SK-N-SH treated with all-trans-retinoic acid at 6 μM for 48 hours (cell line): ENCODE results near the gene FAM72D.
"Not testable (repeated sequence)": the region's sequence is repeated elsewhere in the genome, so short reads cannot be mapped to it uniquely, and the experiment has no call there.

Source experiments
- ATAC-seq: fragments of 200-7000 bp; cut with Tn5 transposase; 3 replicates; pipeline ENCODE4 v1.9.1; 2020; ENCODE audit warnings: mild to moderate bottlenecking, moderate library complexity

Gene FAM72D

DNA sequence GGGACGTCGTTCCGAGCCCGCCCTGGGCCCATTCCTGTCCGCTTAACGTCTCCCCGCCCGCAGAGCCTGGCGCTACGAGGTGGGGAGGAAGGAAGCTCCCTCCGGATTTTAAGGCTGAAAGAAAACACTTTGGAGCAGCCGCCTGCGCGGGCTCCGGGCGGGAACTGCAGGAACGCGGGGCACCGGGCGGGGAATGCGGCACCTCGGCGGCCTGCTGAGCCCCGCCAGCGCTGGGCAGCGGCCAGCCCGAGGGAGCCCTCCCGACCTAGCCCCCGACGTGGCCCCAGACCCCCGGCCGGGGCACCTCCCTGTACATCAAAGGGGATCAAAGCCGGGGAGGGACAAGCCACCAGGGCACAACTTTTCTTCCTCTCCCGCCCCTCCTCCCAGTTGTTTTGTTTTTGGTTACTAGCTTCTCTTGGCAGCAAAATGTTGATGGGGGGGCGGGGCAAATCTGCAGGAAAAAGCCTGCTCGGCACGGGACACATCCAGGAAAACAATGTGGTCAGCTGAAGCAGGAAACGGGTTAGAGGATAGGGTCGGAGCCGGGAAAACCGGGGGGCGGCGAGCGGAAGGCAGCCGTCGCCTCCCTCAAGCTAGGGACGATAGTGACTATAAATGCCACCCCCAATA, 2.1 kb upstream of the FAM72D start:
- not testable (repeated sequence) for ATAC-seq

DNA sequence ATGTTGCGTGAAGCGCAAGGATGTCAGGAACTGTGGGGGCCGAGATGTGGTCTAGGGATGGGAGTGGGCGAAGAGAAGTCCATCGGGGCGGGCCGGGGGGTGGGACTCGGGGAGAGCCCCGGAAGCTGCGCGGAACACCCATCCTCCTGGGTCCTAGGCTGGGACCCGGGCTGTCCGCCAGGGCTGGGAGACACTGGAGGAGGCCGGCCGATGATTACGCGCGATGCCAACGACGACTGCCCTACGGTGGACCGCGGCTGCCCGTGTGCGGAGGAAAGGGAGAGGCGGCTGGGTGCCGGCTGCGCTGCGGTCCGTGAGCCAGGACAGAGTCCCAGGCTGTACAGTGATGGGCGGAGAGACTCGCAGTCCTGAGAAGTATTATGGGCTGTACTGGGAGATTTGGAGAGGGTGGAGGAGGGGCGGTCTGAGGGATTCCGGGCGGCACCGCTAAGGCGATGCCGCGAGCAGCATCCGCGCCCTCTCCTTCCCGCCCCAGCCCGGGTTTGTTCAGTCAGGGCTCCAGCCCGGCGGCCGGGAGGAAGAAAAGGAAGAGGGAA, 1.0 kb upstream of the FAM72D start:
- ATAC-seq, result peak; percentile 41

DNA sequence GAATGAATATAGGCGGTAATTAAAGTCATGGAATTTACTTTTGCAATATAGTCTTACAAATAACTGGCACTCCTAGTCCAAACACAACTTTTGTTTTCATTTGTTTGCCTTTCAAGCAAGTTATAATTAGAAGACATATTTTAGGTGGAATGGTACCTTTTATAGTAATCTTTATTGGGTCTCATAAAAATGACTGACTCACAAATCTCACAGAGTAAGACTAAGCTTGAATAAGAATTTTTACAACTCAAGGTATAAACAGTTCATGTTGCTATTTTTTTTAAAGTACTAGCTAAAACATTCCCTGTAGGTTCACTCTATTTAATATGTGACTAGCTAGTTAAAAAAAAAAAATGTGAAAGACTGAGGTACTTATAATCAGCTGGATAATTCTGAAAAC, 6.0 kb downstream of the FAM72D start:
- ATAC-seq, result not testable (repeated sequence)

DNA sequence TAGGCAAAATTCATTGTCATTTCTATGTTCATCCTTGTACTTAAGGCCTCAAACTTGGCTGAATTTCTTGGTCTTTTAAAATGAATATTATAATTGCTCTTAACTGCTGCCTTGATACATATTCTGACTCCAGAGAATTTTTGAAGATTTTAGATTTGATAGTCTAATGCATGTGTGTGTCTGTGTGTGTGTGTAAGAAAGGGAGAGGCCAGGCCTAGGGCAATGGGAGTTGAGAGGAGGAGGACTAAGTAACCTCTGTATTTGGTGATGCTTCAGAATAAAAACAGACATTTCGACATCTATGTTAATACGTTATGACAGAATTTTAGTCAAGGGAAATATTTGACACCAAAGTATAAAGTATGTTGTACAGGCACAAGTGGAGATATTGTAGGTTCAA, 7.5 kb downstream of the FAM72D start:
- not testable (repeated sequence) for ATAC-seq

- not testable (repeated sequence) for ATAC-seq
These were observed 15.9 kb downstream of the FAM72D start for GRCh38 chr1:145111674-145112073.

GRCh38 chr1:145112703-145113102, 16.9 kb downstream of the FAM72D start:
- ATAC-seq, result not testable (repeated sequence)

- not testable (repeated sequence) for ATAC-seq
These were observed 18.8 kb downstream of the FAM72D start for GRCh38 chr1:145114560-145115057.

DNA sequence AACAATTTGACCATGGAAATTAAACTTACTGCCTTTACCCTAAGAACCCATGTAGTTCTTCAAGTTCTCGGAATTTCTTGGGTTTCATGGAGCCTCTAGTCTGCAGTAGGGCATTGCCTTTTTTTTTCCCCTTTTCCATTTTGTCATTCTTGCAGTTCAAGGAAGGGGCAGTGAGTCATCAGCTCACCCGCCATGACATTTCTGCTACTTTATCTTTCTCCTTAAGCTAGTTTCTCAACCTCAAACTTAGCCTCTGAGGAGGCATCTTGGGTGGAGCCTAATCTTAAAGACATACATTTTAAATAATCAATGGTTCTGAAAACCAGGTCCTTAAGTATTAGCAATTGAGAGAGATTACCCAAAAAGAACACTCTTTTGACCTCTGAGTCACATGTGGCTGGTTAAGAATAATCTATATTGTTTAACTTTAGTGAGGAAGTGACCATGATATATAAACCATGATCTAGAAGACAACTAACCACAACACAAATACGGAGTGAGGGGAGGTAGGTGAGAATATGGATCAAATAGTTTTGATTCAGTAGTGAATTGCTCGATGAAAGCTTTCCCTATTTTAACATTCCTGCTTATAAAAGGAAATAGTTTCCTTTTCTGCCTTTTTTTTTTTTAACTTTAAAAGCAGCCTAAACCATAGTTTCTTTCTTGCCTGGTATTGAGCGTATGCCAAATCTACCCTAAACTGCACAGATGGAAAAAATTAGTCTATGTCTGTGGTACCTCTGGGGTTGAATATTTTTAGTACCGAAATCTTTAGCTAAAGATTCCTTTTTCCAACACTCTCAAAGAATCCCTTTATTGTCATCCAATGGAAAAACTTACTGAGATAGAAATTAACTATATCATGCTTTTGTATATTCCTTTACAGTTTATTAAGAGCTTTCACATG, 20.1 kb downstream of the FAM72D start:
- ATAC-seq, result peak; percentile 91

DNA sequence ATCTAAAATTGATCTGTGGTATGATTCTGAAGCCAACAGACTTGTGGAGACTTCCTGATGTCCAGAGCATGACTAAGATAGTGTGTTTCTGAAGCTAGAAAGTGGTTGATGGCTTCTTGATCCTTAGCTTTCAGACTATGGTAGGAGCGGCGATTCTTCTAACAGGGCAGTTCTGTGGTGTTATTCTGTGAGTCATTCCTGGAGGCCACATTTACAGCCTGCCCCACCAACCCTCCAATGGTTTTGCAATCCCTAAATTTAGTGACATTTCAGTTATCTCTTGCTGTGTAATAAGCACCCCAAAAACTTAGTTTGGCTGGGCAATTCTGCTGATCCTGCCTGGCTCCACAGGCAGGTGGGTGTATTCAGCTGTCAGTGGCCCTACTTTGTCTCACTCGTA, 24.1 kb downstream of the FAM72D start:
- ATAC-seq, result not testable (repeated sequence)

DNA sequence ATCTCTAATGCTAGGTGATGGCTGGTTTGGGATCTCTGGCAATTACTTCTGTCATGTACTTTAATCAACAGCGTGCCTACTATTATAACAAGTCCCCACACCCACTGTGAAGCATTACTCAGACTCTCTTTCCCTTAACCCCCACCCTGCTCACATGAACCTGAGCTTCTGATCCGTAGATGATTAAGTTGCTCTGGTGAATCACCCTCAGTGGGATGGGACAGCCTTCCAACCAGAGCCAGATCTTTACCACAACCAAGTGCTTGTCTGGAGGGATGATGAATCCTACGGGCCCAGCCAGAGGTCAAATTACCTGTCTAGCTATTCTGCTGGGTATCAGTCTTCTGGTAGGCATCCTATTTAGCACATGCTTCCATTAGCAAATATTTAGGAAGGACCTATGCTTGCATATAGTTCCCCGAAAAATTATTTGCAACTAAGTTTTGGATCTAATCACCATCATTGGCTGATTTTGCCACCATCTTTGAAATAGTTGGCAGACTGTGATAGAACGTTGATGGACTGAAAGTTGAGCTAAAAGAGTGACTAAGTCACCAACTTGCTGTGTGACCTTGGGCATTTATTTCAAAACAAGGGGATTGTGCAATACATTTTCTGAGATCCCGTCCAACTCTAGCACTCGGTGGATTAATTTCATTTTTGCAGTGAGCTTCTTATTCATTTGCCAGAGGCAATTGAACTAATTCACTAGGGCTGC, 26.7 kb downstream of the FAM72D start:
- peak; percentile 90 for ATAC-seq

GRCh38 chr1:145123062-145123395, 27.3 kb downstream of the FAM72D start:
- 0 out of 3 replicates have a peak, but pooled peaks have one; percentile 12 for ATAC-seq

DNA sequence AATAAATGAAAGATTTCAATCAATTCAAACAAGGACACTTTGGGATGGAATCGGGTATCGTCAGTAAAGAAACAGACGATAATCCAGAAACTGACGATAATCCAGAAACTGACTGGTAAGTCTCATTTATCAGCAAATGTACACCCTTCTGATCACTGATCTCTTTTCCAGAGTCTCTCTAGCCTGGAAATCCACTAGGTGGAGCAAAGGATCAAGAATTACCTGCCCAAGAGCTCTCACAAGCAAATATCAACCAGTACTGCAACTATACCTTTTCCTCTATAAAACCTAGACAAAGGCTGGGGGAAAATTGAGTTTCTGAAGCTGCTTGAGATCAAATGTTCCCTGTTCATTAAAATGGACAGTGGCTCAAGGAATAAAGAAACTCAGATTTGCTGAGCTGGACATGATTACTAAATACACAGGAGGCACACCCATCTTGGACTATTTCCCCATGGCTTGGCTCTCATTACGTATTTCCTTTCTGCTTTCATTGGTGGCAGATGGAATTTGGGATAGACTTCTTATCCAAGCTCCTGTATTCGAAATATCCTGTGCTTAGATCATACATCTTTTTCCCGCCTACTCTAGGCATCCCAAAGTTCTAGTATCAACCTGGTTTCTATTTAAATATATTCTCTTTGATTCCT, 28.3 kb downstream of the FAM72D start:
- ATAC-seq, result peak; percentile 83

DNA sequence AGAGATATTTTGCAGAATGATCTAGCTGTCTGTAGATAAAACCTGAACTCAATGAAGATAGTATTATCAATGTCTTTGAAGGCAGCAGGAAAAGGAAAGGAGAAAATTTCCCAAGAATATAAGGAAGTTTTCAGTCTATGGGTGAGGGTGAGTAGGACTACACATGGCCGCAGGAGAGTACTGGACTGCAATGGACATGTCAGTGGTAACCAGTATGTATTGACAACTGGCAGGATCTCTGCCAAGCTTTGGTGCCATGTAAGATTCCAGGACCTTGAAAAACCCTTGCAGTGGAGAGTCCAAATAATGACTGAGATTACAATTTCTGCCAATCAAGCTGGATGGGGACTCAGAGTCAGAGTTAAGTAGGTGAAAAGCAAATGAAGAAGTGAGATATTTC, 29.3 kb downstream of the FAM72D start:
- ATAC-seq, result not testable (repeated sequence)

GRCh38 chr1:145127144-145127543, 31.4 kb downstream of the FAM72D start:
- ATAC-seq, result not testable (repeated sequence)

GRCh38 chr1:145128697-145129469, 33.1 kb downstream of the FAM72D start:
- not testable (repeated sequence) for ATAC-seq

GRCh38 chr1:145134476-145134875, 38.7 kb downstream of the FAM72D start:
- ATAC-seq, result not testable (repeated sequence)

GRCh38 chr1:145140549-145140948, 44.8 kb downstream of the FAM72D start:
- ATAC-seq, result not testable (repeated sequence)

DNA sequence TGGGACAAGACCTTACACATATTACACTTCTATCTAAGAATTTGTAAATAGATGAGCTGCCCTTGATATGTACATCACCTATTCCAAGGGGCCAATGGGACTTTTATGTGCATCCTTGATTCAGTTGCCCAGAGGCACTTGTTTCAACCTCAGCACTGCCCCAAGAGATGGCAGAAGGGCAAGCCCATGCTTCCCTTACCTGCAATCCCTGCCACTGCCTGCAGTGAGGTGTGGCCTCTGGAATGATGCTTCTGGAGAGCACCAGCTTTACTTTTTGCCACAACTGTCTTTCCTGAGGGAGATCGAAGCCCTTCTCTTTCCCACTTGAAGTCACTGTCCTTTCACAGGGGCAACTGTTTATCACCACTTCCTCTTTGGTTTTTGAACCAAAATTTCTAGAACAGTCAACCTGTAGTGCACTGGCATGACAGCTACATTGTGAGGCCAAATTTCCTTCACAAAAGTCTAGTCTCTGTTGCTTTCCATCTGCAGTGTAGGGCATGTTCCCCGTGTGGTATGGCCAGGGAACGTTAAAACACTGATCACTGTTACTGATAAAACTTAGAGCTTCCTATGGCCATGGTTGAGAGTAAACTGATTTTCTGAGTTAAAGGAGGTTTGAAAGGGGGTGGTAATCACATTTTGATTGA, 48.6 kb downstream of the FAM72D start:
- not testable (repeated sequence) for ATAC-seq

DNA sequence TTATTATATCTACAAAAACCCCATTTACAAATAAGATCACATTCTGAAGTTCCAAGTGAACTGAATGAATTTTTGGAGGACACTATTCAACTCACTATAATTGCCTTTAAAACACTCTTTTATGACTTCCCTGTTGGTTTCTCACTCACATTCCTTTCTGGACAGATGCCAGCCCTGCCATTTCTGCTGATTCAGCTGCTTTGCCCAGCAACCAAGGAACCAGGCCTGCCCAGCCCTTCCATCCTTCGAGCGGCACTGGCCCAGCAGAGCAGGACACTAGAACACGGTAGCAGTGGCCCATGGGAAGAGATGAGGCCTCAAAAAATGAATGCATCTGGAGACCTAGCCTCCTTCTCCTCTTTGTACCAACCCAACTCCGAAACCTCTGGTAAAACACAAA, 50.5 kb downstream of the FAM72D start:
- ATAC-seq, result not testable (repeated sequence)

DNA sequence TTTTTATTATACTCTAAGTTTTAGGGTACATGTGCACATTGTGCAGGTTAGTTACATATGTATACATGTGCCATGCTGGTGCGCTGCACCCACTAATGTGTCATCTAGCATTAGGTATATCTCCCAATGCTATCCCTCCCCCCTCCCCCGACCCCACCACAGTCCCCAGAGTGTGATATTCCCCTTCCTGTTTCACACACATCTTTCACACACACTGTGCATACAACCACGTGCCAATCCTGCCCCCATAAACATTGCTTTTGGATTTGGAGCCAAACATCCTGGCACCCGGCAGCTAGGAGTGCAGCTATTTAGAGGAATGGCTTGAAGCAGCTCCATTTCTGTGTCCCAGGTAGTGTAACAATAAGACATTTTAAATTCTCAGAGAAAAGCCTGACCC, 51.4 kb downstream of the FAM72D start:
- not testable (repeated sequence) for ATAC-seq

GRCh38 chr1:145155421-145155820, 59.6 kb downstream of the FAM72D start:
- peak; percentile 58 for ATAC-seq
